GM12891 (cell line): ENCODE measurements around the gene TMC1.

Experiments
- PAX5 ChIP-seq: IDR thresholded peaks from 2 replicates; pipeline ENCODE4 v1.6.1; 2011; ENCODE audit warnings: low read length, moderate library complexity, mild to moderate bottlenecking; ENCODE audit not compliant: insufficient read depth, severe bottlenecking
- POLR2A ChIP-seq: IDR thresholded peaks from 2 replicates; pipeline ENCODE4 v1.6.1; 2011; ENCODE audit warnings: low read depth, low read length, control low read depth
- POLR2AphosphoS5 ChIP-seq: IDR thresholded peaks from 2 replicates; pipeline ENCODE4 v1.6.1; 2011; ENCODE audit warnings: low read depth, low read length, control low read depth
- SPI1 ChIP-seq: IDR thresholded peaks from 2 replicates; pipeline ENCODE4 v1.6.1; 2011; ENCODE audit warnings: low read depth, low read length, control low read depth
- TAF1 ChIP-seq: IDR thresholded peaks from 2 replicates; pipeline ENCODE4 v1.6.1; 2011; ENCODE audit warnings: low read depth, low read length, control low read depth

GRCh38 chr9:72875221-72875620, 353.8 kb downstream of the TMC1 start:
- TF ChIP-seq POLR2A: no peak
- no peak for TF ChIP-seq PAX5
- no peak for TF ChIP-seq POLR2AphosphoS5
- no peak for TF ChIP-seq TAF1
- no peak for TF ChIP-seq SPI1
